Measurements from ENCODE around the gene SYS1.

The SYS1 gene

DNA sequence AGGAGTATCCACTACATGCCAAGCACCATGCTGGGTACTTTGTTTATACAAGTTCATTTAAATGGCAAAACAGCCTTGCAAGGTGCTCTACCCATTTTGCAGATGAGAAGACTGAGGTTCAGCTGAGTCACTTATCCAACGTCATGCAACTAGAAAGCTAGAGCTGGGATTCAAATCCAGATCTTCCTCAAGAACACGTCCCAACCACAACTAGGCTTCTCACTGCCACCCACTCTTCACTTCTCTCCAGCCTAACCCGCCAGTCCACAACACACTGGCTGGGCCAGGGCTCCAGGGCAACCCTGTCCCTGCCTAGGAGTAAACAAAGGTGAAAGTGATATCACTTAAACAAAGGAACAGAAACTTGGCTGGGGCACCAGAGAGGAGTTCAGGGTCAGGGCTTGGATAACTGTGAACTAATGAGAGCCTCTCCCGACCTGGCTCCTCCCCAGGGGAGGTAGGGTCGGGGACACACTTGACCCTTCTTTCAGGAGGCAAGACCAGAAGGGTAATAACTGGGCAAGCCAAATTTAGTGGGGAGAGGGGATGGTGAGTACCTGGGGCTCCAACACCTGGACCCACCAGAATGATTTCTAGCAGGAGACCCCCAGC lies 22.6 kb upstream of the SYS1 start:
- no peak for TF ChIP-seq CTCF (IDR thresholded peaks at IDR 0.05; ENCODE audit: extremely low read depth, missing control alignments)
- no peak for DNase-seq (ENCODE audit: low spot score)

GRCh38 chr20:45340951-45341350 lies 22.0 kb upstream of the SYS1 start:
- TF ChIP-seq CTCF (IDR thresholded peaks at IDR 0.05; ENCODE audit: extremely low read depth, missing control alignments), result no peak
- no peak for DNase-seq (ENCODE audit: low spot score)

- DNase-seq (ENCODE audit: low spot score), result no peak
- no peak for TF ChIP-seq CTCF (IDR thresholded peaks at IDR 0.05; ENCODE audit: extremely low read depth, missing control alignments)
Observed at GRCh38 chr20:45341579-45341938, 21.4 kb upstream of the SYS1 start.

DNA sequence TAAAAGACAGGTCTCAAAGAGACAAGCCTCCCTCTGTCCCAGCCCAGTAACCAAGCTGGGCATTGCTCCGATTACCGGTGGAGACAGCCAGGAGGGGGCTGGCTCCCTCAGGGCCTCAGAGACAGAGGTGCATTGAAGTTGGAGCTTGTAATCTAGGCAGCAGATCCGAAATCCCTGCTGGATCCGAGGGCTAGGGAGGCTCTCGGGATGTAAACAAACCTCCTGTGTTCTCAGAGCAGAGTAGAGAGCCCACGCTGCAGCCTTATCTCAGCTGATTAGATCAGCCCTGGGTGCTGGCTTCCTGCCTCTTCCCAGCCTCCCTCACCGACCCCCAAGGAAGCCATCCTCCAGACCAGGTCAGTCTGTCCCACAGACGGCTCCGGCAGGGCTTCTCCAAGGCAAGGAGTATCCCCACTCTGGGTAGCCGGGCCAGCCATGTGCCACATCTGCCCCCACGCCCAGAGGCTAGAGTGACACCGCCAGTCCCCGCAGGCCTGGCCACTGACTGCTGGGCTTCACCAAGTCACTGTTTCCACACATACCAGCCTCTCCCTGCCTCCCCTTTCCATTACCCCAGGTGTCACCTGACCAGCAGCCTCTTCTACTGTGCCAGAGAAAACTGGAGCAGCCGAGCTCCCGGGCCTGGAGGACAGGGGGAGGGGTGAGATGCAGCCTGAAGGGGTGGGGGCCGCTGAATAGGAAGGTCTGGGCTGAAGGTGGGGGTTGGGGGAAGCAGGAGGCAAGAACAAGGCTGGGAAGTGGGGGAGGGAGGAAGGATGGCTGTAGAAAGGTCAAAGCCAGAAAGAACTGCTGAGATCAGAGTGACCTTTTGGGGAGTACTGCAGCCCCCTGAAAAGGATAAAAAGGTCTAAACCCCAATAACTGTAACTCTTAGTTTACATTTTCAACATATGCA lies 20.8 kb upstream of the SYS1 start:
- DNase-seq (ENCODE audit: low spot score), result no peak

GRCh38 chr20:45342855-45343531 lies 20.0 kb upstream of the SYS1 start:
- no peak for DNase-seq (ENCODE audit: low spot score)
- TF ChIP-seq CTCF (IDR thresholded peaks at IDR 0.05; ENCODE audit: extremely low read depth, missing control alignments), result no peak

More for the DNA sequence above, 20.8 kb upstream of the SYS1 start:
- TF ChIP-seq CTCF (IDR thresholded peaks at IDR 0.05; ENCODE audit: extremely low read depth, missing control alignments), result no peak

DNA sequence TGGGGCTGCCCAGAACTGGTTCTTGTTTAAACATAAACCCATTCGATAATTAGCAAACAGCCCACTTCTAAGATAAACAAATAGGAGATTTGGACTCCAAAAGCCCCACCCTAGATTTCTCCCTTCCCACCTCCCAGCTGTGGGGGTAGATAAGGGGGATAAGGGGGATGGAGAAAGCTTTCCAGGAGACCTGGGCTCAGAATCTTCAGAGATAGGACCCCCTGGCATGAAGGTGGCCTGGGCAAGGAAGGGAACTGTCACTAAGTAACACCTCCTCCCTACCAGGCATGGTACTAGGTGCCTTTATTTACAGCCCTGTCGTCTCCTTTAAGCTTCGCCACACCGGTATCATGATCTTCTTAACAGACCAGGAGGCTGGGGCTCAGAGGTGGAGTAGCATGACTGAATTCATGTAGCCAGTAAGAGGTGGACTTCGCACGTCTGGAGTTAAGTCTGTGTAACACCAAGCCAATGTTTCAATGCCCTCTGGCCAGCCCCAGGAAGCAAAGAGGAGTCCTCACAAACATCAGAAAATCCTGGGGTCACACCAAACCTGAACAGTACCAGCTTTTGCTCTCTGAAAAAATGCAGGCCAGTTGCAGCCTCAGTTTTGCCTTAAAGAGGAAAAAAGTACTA lies 19.3 kb upstream of the SYS1 start:
- TF ChIP-seq CTCF (IDR thresholded peaks at IDR 0.05; ENCODE audit: extremely low read depth, missing control alignments), result no peak
- DNase-seq (ENCODE audit: low spot score), result no peak
